ENCODE measurements around the gene PCDH15. TPM values are rescaled to one million over a fixed set of nuclear protein-coding genes. Genes with fewer than 3 reads are reported as not detected.

Gene PCDH15
- total RNA-seq: not detected in 2 replicates

DNA sequence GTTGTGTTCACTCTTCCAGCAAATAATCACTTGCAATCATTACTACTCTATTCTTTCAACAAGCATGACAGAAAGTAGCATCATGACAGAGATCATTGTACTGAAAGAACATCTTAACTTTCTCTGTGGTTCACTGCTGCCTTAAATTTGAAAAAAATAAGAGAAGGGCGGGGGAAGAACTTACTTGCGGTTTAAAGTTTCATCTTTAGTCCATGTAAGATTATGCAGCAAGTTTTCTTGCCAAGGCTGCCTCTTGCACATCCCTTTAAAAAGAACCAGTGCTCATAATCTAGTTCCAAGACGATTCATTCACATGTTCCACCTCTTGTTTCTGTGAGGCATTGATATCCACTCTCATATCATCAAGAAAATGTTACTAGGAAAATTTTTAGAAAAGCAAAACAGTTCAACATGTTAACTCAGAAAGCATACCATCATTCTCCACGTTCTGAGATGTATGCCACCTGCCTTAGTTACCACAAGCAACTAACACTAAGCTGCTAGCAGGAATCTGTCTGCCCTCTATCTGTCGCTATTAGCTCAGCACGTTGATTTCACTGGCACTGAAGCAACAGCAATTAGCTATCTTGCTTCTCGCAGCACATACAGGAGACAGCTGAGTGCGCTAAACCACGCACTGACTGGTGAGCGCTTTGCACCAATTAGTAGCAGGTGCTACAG is at the start of gene PCDH15:
Gene PCDH15 (minus strand): TSS at position 491 of the 681 bp plus-strand sequence. CDS start 136,969 bp downstream, outside the sequence.

Small RNAs within 50 kb of the gene (small RNA-seq; reads per million reads assigned to genes)
- gene AL365496.1 (not detected), gene MIR548F1 (not detected), gene RNU6-687P (not detected)

All from articular chondrocyte of knee joint (primary cell).